ENCODE measurements around the gene STMN1.

STMN1 gene

DNA sequence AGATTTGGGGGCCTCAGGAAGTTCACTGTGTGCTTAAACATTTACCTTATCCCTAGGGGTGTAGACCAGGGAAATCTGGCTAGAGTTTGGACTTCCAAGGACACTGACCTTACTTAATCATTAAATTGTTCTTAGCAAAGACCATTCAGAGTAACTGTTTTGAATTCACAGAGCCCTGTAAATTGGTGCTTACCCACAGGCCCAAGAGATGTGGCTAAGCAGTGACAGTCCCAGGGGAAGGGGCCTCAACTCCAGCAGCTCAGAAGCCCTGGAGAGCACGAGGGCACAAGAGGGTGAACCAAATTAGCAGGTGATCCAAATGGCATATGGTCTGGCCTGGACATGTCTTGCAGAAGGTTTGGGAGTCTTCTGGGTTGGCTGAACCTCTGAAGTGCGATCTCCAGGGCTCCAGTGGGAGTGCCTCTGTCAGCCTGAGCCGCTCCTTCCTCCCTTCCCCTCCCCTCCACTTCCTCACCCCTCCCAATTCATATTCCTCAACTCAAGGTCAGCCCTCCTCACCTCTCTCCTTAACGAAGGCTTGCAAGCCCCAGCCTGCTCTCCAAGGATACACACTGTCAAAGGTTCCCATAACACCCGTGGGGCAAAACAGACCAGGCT is 35.0 kb downstream of the STMN1 start:
- DNase-seq (ENCODE audit: low read depth) = no peak

DNA sequence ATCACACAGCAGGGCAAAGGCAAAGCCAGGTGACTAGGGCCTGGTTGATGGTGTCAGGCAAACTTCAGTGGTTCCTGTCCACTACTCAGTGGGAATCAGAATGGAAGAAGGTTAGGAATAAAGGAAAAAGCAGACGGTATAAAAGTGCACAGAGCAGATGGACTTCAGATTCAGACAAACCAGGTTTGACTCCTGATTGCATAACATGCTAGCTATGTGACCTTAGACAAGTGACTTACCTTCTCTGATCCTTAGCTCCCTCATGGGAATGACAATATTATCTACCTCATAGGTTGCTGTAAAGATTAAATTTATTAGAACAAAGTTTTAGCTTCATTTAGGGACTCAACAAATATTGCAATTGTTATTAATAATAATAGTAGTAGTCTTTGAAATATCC is 35.6 kb downstream of the STMN1 start:
- DNase-seq (ENCODE audit: low read depth) = no peak

DNA sequence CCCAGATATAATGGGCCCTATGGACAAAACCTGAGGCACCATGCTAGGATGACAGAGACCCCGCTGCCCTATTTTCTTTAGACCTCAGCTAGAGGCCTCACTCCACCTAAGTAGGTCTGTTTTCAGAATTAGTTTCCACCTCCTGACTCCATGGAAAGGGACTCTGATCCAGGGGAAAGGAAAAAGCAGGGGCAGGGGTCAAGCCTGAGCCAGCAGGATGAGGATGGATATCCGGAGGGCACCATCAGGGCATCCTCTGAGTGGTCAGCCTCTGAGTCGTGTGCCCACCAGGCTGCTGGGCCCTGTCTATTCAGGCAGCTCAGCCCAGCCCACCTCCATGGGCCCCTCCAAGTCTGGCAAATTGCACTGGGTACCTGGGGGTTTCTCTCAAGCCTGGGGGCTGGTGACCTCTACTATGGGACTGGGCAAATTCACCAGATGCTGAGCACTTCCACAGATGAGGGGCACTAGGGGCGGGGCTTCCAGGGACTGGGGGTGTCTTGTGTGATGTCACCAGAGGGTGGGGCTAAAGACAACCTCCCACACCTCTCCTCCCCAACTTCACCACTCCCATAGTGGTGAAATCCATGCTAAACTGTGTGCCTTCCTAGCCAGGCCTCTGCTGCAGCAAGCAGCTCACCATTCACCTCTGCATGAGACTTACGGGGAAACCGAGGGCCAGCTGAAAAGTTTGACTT is 36.2 kb downstream of the STMN1 start:
- DNase-seq (ENCODE audit: low read depth) = no peak

GRCh38 chr1:25867210-25867991 is 38.8 kb downstream of the STMN1 start:
- DNase-seq (ENCODE audit: low read depth) = no peak

DNA sequence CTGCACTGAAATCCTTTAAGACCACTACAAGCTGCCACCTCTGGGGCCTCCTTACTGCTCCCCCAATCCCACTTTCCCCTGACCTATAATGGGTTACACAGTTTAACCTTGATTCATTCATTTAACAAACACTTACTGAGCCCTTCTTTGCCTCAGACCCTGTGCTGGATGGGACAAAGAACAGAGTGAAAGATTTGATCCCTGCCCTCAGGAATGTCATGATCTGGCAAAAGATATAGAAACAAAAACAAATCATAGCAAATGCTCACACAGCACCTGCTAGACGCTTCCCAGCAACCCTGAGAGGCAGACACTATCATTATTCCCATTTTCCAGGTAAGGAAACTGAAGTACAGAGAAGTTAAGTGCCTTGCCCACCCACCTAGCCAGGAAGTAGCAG is 39.9 kb downstream of the STMN1 start:
- DNase-seq (ENCODE audit: low read depth) = no peak

DNA sequence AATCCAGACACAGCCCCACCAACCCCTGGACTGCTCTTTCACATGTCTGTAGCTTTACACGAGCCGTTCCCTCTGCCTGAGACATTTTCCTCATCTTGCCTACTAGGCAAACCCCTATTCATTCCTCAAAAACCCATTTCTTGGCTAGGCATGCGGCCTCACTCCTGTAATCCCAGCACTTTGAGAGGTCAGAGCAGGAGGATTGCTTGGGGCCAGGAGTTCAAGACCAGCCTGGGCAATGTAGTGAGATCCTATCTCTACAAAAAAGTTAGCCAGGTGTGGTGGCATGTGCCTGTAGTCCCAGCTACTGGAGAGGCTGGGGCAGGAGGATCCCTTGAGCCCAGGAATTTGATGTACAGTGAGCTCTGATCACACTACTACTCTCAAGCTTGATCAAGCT is 41.8 kb downstream of the STMN1 start:
- DNase-seq (ENCODE audit: low read depth) = no peak

GRCh38 chr1:25863486-25864262 is 42.5 kb downstream of the STMN1 start:
- DNase-seq (ENCODE audit: low read depth) = no peak

DNA sequence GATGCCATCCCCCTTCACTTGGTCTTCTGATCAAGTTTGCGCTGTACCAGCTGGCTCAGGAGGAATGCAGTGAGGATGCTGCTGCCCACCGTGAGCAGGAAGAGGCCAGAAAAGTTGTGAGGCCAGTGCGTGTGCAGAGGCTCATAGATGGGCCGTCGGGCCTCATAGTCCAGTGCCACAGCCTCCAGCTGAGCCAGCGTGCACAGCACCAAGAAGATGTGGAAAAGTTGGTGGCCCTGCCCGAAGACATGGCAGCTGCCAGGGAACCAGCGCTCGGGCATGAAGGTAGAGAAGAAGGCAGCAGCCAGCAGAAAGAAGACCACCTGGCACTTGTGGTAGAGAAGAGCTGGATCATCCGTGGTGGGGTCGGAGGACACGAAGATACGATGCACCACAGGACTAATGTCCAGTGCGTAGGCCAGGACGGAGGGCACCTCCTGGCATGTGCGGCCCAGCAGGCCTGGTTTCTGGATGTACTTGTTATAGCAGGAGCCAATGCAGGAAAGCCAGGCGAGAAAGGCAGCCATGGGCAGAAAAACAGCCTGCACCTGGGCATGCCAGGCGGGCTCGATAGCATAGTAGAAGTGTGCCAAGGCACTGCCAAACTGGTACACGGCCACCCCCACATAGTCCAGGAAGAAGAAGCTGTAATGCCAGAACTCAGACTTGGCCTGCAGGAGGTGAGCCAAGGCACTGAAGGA is 43.3 kb downstream of the STMN1 start:
- DNase-seq (ENCODE audit: low read depth) = no peak

GRCh38 chr1:25861316-25862286 is 44.6 kb downstream of the STMN1 start:
- DNase-seq (ENCODE audit: low read depth) = no peak

GRCh38 chr1:25858906-25859789 is 47.1 kb downstream of the STMN1 start, which contains the start of gene AUNIP:
Gene AUNIP, minus strand, starts transcription at chr1:25859457. Its CDS starts 100 bp downstream, at chr1:25859357.
- peak; percentile 87 for DNase-seq (ENCODE audit: low read depth)

GRCh38 chr1:25858494-25858893 is 47.7 kb downstream of the STMN1 start:
- no peak for DNase-seq (ENCODE audit: low read depth)

- DNase-seq (ENCODE audit: low read depth) = no peak
These were observed 49.4 kb downstream of the STMN1 start for GRCh38 chr1:25856856-25857255.

GRCh38 chr1:25854554-25854953 is 51.7 kb downstream of the STMN1 start:
- no peak for DNase-seq (ENCODE audit: low read depth)

All from activated T-cell treated with anti-CD3 and anti-CD28 coated beads for 24 hours (primary cell).